Parathyroid adenoma (tissue), 2 donors: Measurements from ENCODE around the gene ARFGAP3.
"Not testable (repeated sequence)": the region's sequence is repeated elsewhere in the genome, so short reads cannot be mapped to it uniquely, and the experiment has no call there.

Source experiments
- H2AFZ ChIP-seq: fragments of 300-600 bp; sonication (generic); one replicate; pipeline ENCODE4 v1.7.0; 2017; ENCODE audit warnings: antibody characterized with exemption, mild to moderate bottlenecking
- H3K27ac ChIP-seq: fragments of 300-600 bp; sonication (generic); one replicate; pipeline ENCODE4 v1.7.0; 2017
- H3K27me3 ChIP-seq: fragments of 300-600 bp; sonication (generic); one replicate; pipeline ENCODE4 v1.7.0; 2017; ENCODE audit warnings: low read length; ENCODE audit not compliant: control insufficient read depth, insufficient read depth
- H3K36me3 ChIP-seq: fragments of 300-600 bp; sonication (generic); one replicate; pipeline ENCODE4 v1.7.0; 2017; ENCODE audit warnings: low read length; ENCODE audit not compliant: control insufficient read depth, insufficient read depth
- H3K4me1 ChIP-seq: fragments of 300-600 bp; sonication (generic); one replicate; pipeline ENCODE4 v1.7.0; 2017; ENCODE audit warnings: control low read depth
- H3K4me2 ChIP-seq: fragments of 300-600 bp; sonication (generic); one replicate; pipeline ENCODE4 v1.7.0; 2017; ENCODE audit warnings: low read length
- H3K4me3 ChIP-seq: fragments of 300-600 bp; sonication (generic); one replicate; pipeline ENCODE4 v1.7.0; 2017; ENCODE audit warnings: low read depth, low read length
- H3K79me2 ChIP-seq: fragments of 300-600 bp; sonication (generic); one replicate; pipeline ENCODE4 v1.7.0; 2017; ENCODE audit warnings: control low read depth
- H3K9ac ChIP-seq: fragments of 300-600 bp; sonication (generic); one replicate; pipeline ENCODE4 v1.7.0; 2017; ENCODE audit warnings: mild to moderate bottlenecking
- H3K9me3 ChIP-seq: fragments of 300-600 bp; sonication (generic); one replicate; pipeline ENCODE4 v1.7.0; 2017; ENCODE audit warnings: low read length; ENCODE audit not compliant: control insufficient read depth
- TF ChIP-seq, protein P1 (sequence below): fragments of 300-600 bp; sonication (generic); IDR thresholded peaks from one replicate; pipeline ENCODE4 v1.7.0; 2017; ENCODE audit warnings: antibody characterized with exemption, mild to moderate bottlenecking
- donor health status: primary hyperparathyroidism.

ARFGAP3 gene

DNA sequence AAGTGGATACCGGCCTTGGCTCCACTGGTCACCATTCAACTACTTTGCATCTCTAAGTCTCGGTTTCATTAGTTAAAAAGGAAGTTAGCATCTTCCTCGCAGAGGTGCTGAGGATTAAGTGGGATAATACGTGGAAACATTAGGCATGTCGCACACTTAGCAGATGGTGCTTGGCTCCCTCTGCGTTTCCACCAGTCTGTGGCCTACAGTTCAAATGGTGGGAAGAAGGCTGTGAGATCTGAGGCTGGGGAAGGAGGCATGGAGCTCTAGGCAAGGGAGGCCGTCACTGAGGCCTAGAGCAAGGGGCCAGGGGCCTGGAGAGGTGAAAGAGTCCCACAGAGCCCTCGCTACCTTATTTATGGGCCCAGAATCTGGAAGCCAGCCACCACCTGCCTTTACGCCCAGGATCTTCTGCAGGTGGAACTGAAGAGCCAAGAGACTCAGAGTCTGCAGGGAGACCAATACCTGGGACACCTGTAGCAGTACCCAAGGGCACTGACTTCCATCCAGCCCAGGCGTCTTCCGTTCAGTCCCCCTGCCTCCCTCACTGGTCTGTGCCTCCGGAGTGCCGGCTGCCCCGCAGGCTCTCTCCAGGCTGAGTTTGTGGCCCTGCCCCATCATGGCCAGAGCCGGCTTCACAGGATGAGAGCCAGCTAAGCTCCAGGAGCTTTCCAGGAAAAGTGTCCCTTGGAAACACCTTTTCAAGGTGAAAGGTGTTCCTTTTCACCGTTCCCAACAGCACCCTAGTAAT lies 70.3 kb downstream of the ARFGAP3 start:
- Histone ChIP-seq H3K36me3 (no peaks in the 10 kb centered on the region), H3K79me2 (no peaks in the 10 kb centered on the region), H2AFZ (no peak overlapping the region), H3K9ac (no peak overlapping the region), H3K4me1 (no peaks in the 10 kb centered on the region), H3K4me2 (no peak overlapping the region), H3K4me3 (no peak overlapping the region), H3K9me3 (no peaks in the 10 kb centered on the region), H3K27ac (no peak overlapping the region), H3K27me3 (no peaks in the 10 kb centered on the region)
- TF ChIP-seq, protein P1, sequence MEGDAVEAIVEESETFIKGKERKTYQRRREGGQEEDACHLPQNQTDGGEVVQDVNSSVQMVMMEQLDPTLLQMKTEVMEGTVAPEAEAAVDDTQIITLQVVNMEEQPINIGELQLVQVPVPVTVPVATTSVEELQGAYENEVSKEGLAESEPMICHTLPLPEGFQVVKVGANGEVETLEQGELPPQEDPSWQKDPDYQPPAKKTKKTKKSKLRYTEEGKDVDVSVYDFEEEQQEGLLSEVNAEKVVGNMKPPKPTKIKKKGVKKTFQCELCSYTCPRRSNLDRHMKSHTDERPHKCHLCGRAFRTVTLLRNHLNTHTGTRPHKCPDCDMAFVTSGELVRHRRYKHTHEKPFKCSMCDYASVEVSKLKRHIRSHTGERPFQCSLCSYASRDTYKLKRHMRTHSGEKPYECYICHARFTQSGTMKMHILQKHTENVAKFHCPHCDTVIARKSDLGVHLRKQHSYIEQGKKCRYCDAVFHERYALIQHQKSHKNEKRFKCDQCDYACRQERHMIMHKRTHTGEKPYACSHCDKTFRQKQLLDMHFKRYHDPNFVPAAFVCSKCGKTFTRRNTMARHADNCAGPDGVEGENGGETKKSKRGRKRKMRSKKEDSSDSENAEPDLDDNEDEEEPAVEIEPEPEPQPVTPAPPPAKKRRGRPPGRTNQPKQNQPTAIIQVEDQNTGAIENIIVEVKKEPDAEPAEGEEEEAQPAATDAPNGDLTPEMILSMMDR = no peak

DNA sequence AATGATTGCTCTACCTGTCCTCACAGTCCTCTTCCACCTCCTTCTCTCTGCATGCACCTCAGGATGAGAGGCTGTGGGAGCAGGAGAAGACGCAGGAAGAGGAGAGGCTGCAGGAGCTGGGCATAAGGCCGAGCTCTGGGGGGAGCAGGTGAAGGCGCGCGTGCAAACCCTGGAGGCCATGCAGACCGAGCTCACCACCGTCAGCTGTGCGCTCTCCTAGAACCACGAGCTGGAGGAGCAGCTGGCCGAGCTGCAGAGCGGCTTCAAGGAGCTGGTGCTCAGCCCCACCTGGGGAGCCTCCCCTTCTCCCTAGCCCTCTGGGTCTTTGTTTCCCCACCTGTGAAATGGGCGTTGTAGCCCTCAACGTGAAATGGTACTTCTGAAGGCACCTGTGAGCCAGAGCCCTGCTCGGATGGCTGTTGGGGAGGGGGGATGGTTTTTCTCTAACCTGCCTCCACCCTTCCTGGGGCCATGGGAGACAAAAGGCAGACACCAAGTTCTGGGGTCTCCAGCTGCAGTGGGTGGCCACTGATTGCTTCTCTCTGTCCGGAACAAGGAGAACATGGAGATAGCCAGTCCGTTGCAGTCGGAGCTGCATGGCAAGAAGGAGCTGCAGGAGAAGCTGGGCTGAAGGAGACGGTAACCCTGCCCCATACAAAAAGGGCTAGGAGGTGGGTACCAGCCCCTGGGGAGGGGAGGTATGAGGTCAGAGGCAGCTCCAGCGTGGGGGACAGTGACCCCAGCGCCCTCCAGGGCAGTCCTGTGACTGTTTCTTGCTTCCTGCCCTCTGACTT lies 71.2 kb downstream of the ARFGAP3 start:
- Histone ChIP-seq H3K4me2 (no peak overlapping the region), H3K9ac (no peak overlapping the region), H2AFZ (no peak overlapping the region), H3K36me3 (no peaks in the 10 kb centered on the region), H3K9me3 (no peaks in the 10 kb centered on the region), H3K27me3 (no peaks in the 10 kb centered on the region), H3K27ac (no peak overlapping the region), H3K4me3 (no peak overlapping the region), H3K79me2 (no peaks in the 10 kb centered on the region), H3K4me1 (no peaks in the 10 kb centered on the region)
- TF ChIP-seq, protein P1 = no peak

DNA sequence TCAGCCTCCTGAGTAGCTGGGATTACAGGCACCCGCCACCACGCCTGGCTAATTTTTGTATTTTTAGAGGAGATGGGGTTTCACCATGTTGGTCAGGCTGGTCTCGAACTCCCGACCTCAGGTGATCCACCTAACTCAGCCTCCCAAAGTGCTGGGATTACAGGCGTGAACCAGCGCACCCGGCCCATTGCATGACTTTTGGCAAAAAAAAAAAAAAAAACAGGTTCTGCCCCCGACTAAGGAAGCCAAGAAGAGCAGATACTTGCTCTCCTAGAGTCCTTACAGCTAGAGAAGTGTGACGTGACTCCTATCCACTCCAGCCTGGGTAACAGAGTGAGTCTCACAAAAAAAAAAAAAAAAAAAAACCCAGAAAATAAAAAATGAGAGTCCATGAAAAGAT lies 74.8 kb downstream of the ARFGAP3 start:
- H3K36me3 ChIP-seq, H3K9me3 ChIP-seq, H3K27ac ChIP-seq, H3K4me2 ChIP-seq, H3K79me2 ChIP-seq, H3K4me1 ChIP-seq, H2AFZ ChIP-seq, H3K4me3 ChIP-seq, H3K9ac ChIP-seq, H3K27me3 ChIP-seq: not testable (repeated sequence)

DNA sequence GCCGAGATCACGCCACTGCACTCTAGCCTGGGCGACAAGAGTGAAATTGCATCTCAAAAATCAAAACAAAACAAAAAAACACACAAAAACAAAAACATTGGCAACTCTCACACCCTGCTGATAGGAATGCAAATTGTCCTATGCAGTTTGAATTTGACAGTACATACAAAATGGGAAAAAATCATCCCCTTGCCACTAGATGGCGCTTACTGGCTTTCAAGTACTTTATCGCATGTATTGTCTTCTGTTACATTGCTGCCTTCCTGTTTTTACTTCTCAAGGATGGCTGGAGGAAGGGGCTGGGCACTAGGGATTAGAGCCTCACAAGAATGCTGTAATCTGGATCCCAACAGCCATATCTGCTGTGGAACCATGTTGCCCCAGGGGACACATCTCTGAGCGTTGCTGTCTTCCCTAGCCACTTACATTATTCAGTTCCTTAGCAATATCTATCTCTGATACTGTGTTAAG lies 77.0 kb downstream of the ARFGAP3 start:
- no peaks in the 10 kb centered on the region for H3K79me2 ChIP-seq
- H3K27ac ChIP-seq = no peak overlapping the region
- no peak overlapping the region for H3K9ac ChIP-seq
- TF ChIP-seq, protein P1 = peak; percentile 69
- no peaks in the 10 kb centered on the region for H3K27me3 ChIP-seq
- H3K36me3 ChIP-seq = no peaks in the 10 kb centered on the region
- no peaks in the 10 kb centered on the region for H3K4me1 ChIP-seq
- no peaks in the 10 kb centered on the region for H3K9me3 ChIP-seq
- H3K4me2 ChIP-seq = no peak overlapping the region
- no peak overlapping the region for H3K4me3 ChIP-seq
- no peak overlapping the region for H2AFZ ChIP-seq

DNA sequence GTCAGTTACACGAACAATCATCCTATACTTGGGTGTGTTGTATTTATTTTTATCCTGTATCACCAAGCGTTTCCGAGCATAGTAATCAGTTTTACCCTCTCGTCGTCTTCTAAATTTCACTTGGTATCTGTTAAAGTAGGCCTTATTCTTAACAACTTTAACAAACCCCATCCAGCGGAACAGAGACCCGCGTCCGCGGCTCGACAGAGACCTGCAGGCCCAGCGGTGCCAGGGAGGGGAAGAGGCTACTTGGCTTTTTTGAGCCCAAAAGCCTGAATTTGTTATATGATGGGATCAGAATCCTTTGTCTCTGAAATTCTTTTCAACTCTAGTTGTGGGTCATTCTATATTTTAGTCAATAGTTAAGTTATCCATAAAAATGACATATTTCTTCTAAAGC lies 79.9 kb downstream of the ARFGAP3 start:
- H3K4me3 ChIP-seq = no peak overlapping the region

More for the DNA sequence above, 79.9 kb downstream of the ARFGAP3 start:
- Histone ChIP-seq H3K79me2 (no peaks in the 10 kb centered on the region), H3K4me1 (no peaks in the 10 kb centered on the region), H3K4me2 (no peak overlapping the region), H3K9ac (no peak overlapping the region), H3K27ac (no peak overlapping the region), H2AFZ (no peak overlapping the region), H3K9me3 (no peaks in the 10 kb centered on the region), H3K27me3 (no peaks in the 10 kb centered on the region), H3K36me3 (no peaks in the 10 kb centered on the region)
- TF ChIP-seq, protein P1 = no peak
